ENCODE data around the gene CPA4. TPM values are rescaled to one million over a fixed set of nuclear protein-coding genes. Genes with fewer than 3 reads are reported as not detected.

CPA4 gene
- total and polyA plus RNA-seq, 2 experiments from 2014 or later = not detected

GRCh38 chr7:130314305-130314704, 21.3 kb downstream of the CPA4 start (continued):
- no peak for TF ChIP-seq ZNF462 (CRISPR knock-in tag; IDR thresholded peaks at IDR 0.05)

- Histone ChIP-seq H3K36me3 (ENCODE audit: insufficient read depth) (no peaks in the 10 kb centered on the region), H4K20me1 (replicated peaks; ENCODE audit: insufficient read depth) (no peaks in the 10 kb centered on the region), H3K27me3 (ENCODE audit: insufficient read depth) (no peaks in the 10 kb centered on the region), H2AFZ (no peak overlapping the region), H3K4me1 (ENCODE audit: insufficient read depth) (no peaks in the 10 kb centered on the region), H3K79me2 (replicated peaks; ENCODE audit: insufficient read depth) (no peaks in the 10 kb centered on the region), H3K4me2 (no peak overlapping the region), H3K27ac (ENCODE audit: low read depth) (no peak overlapping the region), H3F3A (replicated peaks; ENCODE audit: low read depth) (no peaks in the 10 kb centered on the region), H3K4me3 (no peak overlapping the region), H3K9me2 (ENCODE audit: insufficient read depth) (0 out of 2 replicates have a peak, but pooled peaks cover 3% of the 10 kb centered on the region)
- peaks cover 15% of the 10 kb centered on the region for H3K4me1 Mint-ChIP-seq
- no peaks in the 10 kb centered on the region for H3K36me3 Mint-ChIP-seq (ENCODE audit: low read depth)
- H3K27ac Mint-ChIP-seq = no peak overlapping the region
- no peaks in the 10 kb centered on the region; the same call in 2 of the 3 replicates for H3K9me3 Mint-ChIP-seq
- ATAC-seq = no peak
- H3K27me3 Mint-ChIP-seq (ENCODE audit: insufficient read depth, low read depth, poor library complexity) = peaks cover 4% of the 10 kb centered on the region
- no peak overlapping the region for H3K4me3 Mint-ChIP-seq
- no peak for DNase-seq (ENCODE audit: low spot score)
- no peak for TF ChIP-seq REST (IDR thresholded peaks at IDR 0.05; ENCODE audit: unreplicated experiment)
- no peak for TF ChIP-seq ZNF331 (CRISPR knock-in tag; IDR thresholded peaks at IDR 0.05; ENCODE audit: low read depth)
- no peak for TF ChIP-seq NANOG (IDR thresholded peaks at IDR 0.05; ENCODE audit: borderline replicate concordance)
- TF ChIP-seq CREB1 (CRISPR knock-in tag; IDR thresholded peaks at IDR 0.05; ENCODE audit: low read depth) = no peak
- TF ChIP-seq ZNF462 (CRISPR knock-in tag; IDR thresholded peaks at IDR 0.05) = no peak
- no peak for TF ChIP-seq POLR2AphosphoS5 (IDR thresholded peaks at IDR 0.05; ENCODE audit: low read depth)
These were observed 26.6 kb downstream of the CPA4 start for GRCh38 chr7:130319541-130319940.

Measured in GM23338 (cell line).